HEK293T (cell line): ENCODE data around the gene CAMKMT.

ENCODE experiments used
- ARNT ChIP-seq: fragments of 450-650 bp; IDR thresholded peaks from 2 replicates; pipeline ENCODE4 v1.6.1; 2017; ENCODE audit warnings: mild to moderate bottlenecking
- BHLHE40 ChIP-seq: fragments of 450-650 bp; IDR thresholded peaks from 2 replicates; pipeline ENCODE4 v1.6.1; 2016; ENCODE audit warnings: mild to moderate bottlenecking, moderate library complexity, borderline replicate concordance
- CTBP1 ChIP-seq: fragments of 450-650 bp; IDR thresholded peaks from 2 replicates; pipeline ENCODE4 v1.6.1; 2016; ENCODE audit warnings: borderline replicate concordance
- ELF4 ChIP-seq: fragments of 450-650 bp; IDR thresholded peaks from 2 replicates; pipeline ENCODE4 v1.6.1; 2017; ENCODE audit warnings: antibody characterized with exemption
- FOXA1 ChIP-seq: fragments of 450-650 bp; IDR thresholded peaks from 2 replicates; pipeline ENCODE4 v1.6.1; 2016; ENCODE audit warnings: mild to moderate bottlenecking
- FOXM1 ChIP-seq: fragments of 450-650 bp; IDR thresholded peaks from 2 replicates; pipeline ENCODE4 v1.6.1; 2017; ENCODE audit warnings: mild to moderate bottlenecking, borderline replicate concordance
- L3MBTL2 ChIP-seq: fragments of 450-650 bp; conservative IDR thresholded peaks from 2 replicates; pipeline ENCODE4 v1.6.1; 2016; ENCODE audit warnings: mild to moderate bottlenecking
- LEF1 ChIP-seq: fragments of 450-650 bp; IDR thresholded peaks from 2 replicates; pipeline ENCODE4 v1.6.1; 2017; ENCODE audit warnings: mild to moderate bottlenecking, borderline replicate concordance
- SP1 ChIP-seq: fragments of 450-650 bp; IDR thresholded peaks from 2 replicates; pipeline ENCODE4 v1.6.1; 2017
- SUZ12 ChIP-seq: fragments of 450-650 bp; IDR thresholded peaks from 2 replicates; pipeline ENCODE4 v1.6.1; 2016; ENCODE audit warnings: mild to moderate bottlenecking
- TARDBP ChIP-seq: fragments of 450-650 bp; IDR thresholded peaks from 2 replicates; pipeline ENCODE4 v1.6.1; 2016
- TF ChIP-seq, protein P1 (sequence below): fragments of 450-650 bp; IDR thresholded peaks from 2 replicates; pipeline ENCODE4 v1.6.1; 2016

DNA sequence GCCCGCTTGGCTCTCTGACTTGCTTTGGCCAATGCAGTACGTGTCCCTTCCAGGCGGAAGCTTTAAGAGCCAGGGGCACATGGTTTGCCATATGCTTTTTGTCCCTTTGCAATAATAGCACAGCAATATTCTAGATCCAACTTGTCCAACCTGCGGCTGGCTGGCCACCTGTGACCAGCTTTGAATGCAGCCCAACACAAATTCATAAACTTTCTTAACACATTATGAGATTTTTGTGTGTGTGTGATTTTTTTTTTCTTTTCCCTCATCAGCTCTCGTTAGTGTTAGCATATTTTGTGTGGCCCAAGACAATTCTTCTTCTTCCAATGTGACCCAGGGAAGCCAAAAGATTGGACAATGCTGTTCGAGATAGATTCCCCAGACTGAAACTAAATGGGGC is 460.4 kb downstream of the CAMKMT start:
- no peak for TF ChIP-seq ELF4
- TF ChIP-seq TARDBP, result no peak
- TF ChIP-seq, protein P1, sequence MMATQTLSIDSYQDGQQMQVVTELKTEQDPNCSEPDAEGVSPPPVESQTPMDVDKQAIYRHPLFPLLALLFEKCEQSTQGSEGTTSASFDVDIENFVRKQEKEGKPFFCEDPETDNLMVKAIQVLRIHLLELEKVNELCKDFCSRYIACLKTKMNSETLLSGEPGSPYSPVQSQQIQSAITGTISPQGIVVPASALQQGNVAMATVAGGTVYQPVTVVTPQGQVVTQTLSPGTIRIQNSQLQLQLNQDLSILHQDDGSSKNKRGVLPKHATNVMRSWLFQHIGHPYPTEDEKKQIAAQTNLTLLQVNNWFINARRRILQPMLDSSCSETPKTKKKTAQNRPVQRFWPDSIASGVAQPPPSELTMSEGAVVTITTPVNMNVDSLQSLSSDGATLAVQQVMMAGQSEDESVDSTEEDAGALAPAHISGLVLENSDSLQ, result no peak
- no peak for TF ChIP-seq FOXM1
- TF ChIP-seq SUZ12, result no peak
- TF ChIP-seq SP1, result no peak
- no peak for TF ChIP-seq FOXA1
- no peak for TF ChIP-seq BHLHE40
- TF ChIP-seq LEF1, result no peak
- no peak for TF ChIP-seq ARNT
- TF ChIP-seq L3MBTL2, result no peak
- no peak for TF ChIP-seq CTBP1
